ENCODE measurements around the gene OR4D2. TPM values are rescaled to one million over a fixed set of nuclear protein-coding genes. Genes with fewer than 3 reads are reported as not detected.

Gene OR4D2
- total and polyA plus RNA-seq, 2 of the 13 experiments (the other 11 are each of a cell fraction or from before 2014, with no cell fraction given), result not detected

- TF ChIP-seq THRA (CRISPR knock-in tag; IDR thresholded peaks at IDR 0.05; ENCODE audit: borderline replicate concordance), result no peak
- no peak for TF ChIP-seq PPARG (CRISPR knock-in tag; conservative IDR thresholded peaks at IDR 0.05)
- TF ChIP-seq ZSCAN30 (CRISPR knock-in tag; IDR thresholded peaks at IDR 0.05), result no peak
- TF ChIP-seq ZBTB2 (CRISPR knock-in tag; IDR thresholded peaks at IDR 0.05; ENCODE audit: low read depth), result no peak
These were observed 13.7 kb upstream of the OR4D2 start (continued) for GRCh38 chr17:58153046-58153445.

- POLR2A ChIA-PET, result no interaction called here
- no peak overlapping the region for H3K27ac ChIP-seq (ENCODE audit: extremely low read length, insufficient read depth, low read length)
- FAIRE-seq, result no peak
- H3K79me2 ChIP-seq (ENCODE audit: insufficient read depth, low read length), result no peaks in the 10 kb centered on the region
- no peak for ATAC-seq
- no peaks in the 10 kb centered on the region for H4K20me1 ChIP-seq (ENCODE audit: insufficient read depth, low read length)
- in situ Hi-C loops (cut with HindIII; ENCODE audit: extremely low pct_ligation_motif_present, low pct_unique_long_range_greater_than_20kb) (no loop called here), intact Hi-C loops (cut with micrococcal nuclease; ENCODE audit: unreplicated experiment) (no loop called here)
- peaks cover 13 to 67% of the 10 kb centered on the region in 2 experiments for H3K27me3 ChIP-seq (ENCODE audit: control insufficient read depth in 1 of 2, insufficient read depth in 2 of 2, low read length in 2 of 2)
- no peak for DNase-seq (ENCODE audit: low spot score)
- BruUV-seq (replicated peaks), result no TSS peak
- no peaks in the 10 kb centered on the region for H3K36me3 ChIP-seq (replicated peaks in 1 of 2; ENCODE audit: control insufficient read depth in 1 of 2, insufficient read depth in 2 of 2, low read length in 2 of 2)
- H3K4me1 ChIP-seq (ENCODE audit: insufficient read depth, low read length), result peaks cover 11% of the 10 kb centered on the region; the same call in 1 of the 2 replicates
- CTCF ChIA-PET (ENCODE audit: low intra/inter-chr PET ratio, low total read pairs), result no interaction called here
- TF ChIP-seq SP4 (CRISPR knock-in tag; IDR thresholded peaks at IDR 0.05) (no peak), MAFG (CRISPR knock-in tag; IDR thresholded peaks at IDR 0.05) (no peak), ZNF337 (CRISPR knock-in tag; IDR thresholded peaks at IDR 0.05; ENCODE audit: borderline replicate concordance, low read depth) (no peak), ZNF598 (CRISPR knock-in tag; IDR thresholded peaks at IDR 0.05; ENCODE audit: borderline replicate concordance) (no peak), SP2 (CRISPR knock-in tag; IDR thresholded peaks at IDR 0.05) (no peak), ZSCAN30 (CRISPR knock-in tag; IDR thresholded peaks at IDR 0.05) (no peak), HOXD1 (CRISPR knock-in tag; IDR thresholded peaks at IDR 0.05) (no peak), ZNF564 (CRISPR knock-in tag; IDR thresholded peaks at IDR 0.05) (no peak), ZNF558 (CRISPR knock-in tag; IDR thresholded peaks at IDR 0.05; ENCODE audit: borderline replicate concordance) (no peak)
- H3K9me3 ChIP-seq (ENCODE audit: low read length), result no peaks in the 10 kb centered on the region
- no peak overlapping the region for H3K4me2 ChIP-seq (ENCODE audit: low read depth, low read length)
- no peak overlapping the region for H3K9ac ChIP-seq (ENCODE audit: insufficient read depth, low read depth, low read length)
- H2AFZ ChIP-seq (ENCODE audit: low read length), result no peak overlapping the region
- H3K4me3 ChIP-seq (replicated peaks in 1 of 3; ENCODE audit: insufficient read depth in 1 of 3, low read depth in 2 of 3, low read length in 3 of 3), result no peak overlapping the region
These were observed 13.1 kb upstream of the OR4D2 start for GRCh38 chr17:58153671-58154070.

Measured in HepG2 (cell line).